GM12878 (cell line): Measurements from ENCODE around the gene S1PR2. TPM values are rescaled to one million over a fixed set of nuclear protein-coding genes. Genes with fewer than 3 reads are reported as not detected.

Experiments used
- ATAC-seq: fragments of 200-7000 bp; cut with Tn5 transposase; 3 replicates; pipeline ENCODE4 v1.9.1; 2020; ENCODE audit warnings: mild to moderate bottlenecking, moderate library complexity
- BruUV-seq: library from RNA; stranded (reverse); fragments of 400-500 nt; replicated peaks from 2 replicates; lab custom pipeline; 2021; lab: Mats Ljungman, UMichigan
- CTCF ChIA-PET: fragments of 300-600 bp; sonication (Branson Sonifier 250); formaldehyde crosslinking; extraction: SDS; loops from one replicate; lab custom pipeline; 2021; ENCODE audit warnings: inconsistent platforms; lab: Yijun Ruan, JAX
- POLR2A ChIA-PET: fragments of 350-600 bp; formaldehyde crosslinking; extraction: SDS; loops from one replicate; lab custom pipeline; 2021; ENCODE audit warnings: inconsistent platforms; lab: Charles Lee
- RAD21 ChIA-PET: fragments of 300-600 bp; sonication (Branson Sonifier 250); formaldehyde crosslinking; loops from one replicate; lab custom pipeline; 2023; ENCODE audit warnings: antibody characterized with exemption; ENCODE audit not compliant: unreplicated experiment; lab: Charles Lee
- SMC1A ChIA-PET: fragments of 300-600 bp; sonication (Branson Sonifier 250); formaldehyde crosslinking; loops from one replicate; lab custom pipeline; 2023; ENCODE audit not compliant: unreplicated experiment, uncharacterized antibody; lab: Charles Lee
- DNase-seq: peaks from one replicate; pipeline ENCODE4 v3.0.0-alpha.2; 2011; ENCODE audit warnings: low read depth, low spot score
- FAIRE-seq: peaks from 3 replicates; lab custom pipeline; 2011; peaks lifted over from hg19 to GRCh38; lab: Jason Lieb, UNC
- H2AFZ ChIP-seq: 2 replicates; pipeline ENCODE4 v1.6.0; 2011; ENCODE audit warnings: low read depth, low read length, control low read depth; ENCODE audit not compliant: control insufficient read depth
- H3K27ac ChIP-seq: 2 replicates; pipeline ENCODE4 v1.5.1; 2011; ENCODE audit warnings: control low read depth; ENCODE audit not compliant: control insufficient read depth, insufficient read depth
- H3K27me3 ChIP-seq, 2 experiments: replicated peaks in 1 of 2; 2 replicates each; pipeline versions ENCODE4 v1.6.0 to v1.6.1; 2011; ENCODE audit warnings: low read length in 1 of 2; ENCODE audit not compliant: control insufficient read depth in 2 of 2, insufficient read depth in 2 of 2
- H3K36me3 ChIP-seq, 2 experiments: 2 replicates each; pipeline ENCODE4 v1.5.1; 2011; ENCODE audit warnings: low read length in 1 of 2; ENCODE audit not compliant: control insufficient read depth in 2 of 2, insufficient read depth in 2 of 2
- H3K4me1 ChIP-seq: 2 replicates; pipeline ENCODE4 v1.6.1; 2011; ENCODE audit warnings: mild to moderate bottlenecking, low read length, moderate library complexity, mixed read lengths; ENCODE audit not compliant: control insufficient read depth, insufficient read depth
- H3K4me2 ChIP-seq: 2 replicates; pipeline ENCODE4 v1.6.0; 2011; ENCODE audit warnings: control low read depth; ENCODE audit not compliant: control insufficient read depth, insufficient read depth
- H3K4me3 ChIP-seq: fragments of 200-600 bp; sonication (generic); 2 replicates; pipeline ENCODE4 v1.5.1; 2016
- H3K79me2 ChIP-seq: 2 replicates; pipeline ENCODE4 v1.6.0; 2011; ENCODE audit warnings: low read length; ENCODE audit not compliant: control insufficient read depth, insufficient read depth
- H3K9ac ChIP-seq: 2 replicates; pipeline ENCODE4 v1.8.0; 2011; ENCODE audit warnings: low read length, control low read depth, mixed read lengths; ENCODE audit not compliant: control insufficient read depth, insufficient read depth
- H3K9me3 ChIP-seq: replicated peaks from 3 replicates; pipeline ENCODE4 v1.5.1; 2011; ENCODE audit warnings: mild to moderate bottlenecking, low read length; ENCODE audit not compliant: control insufficient read depth, insufficient read depth
- H4K20me1 ChIP-seq: 2 replicates; pipeline ENCODE4 v1.6.0; 2011; ENCODE audit not compliant: control insufficient read depth, insufficient read depth
- BCL11A ChIP-seq: IDR thresholded peaks from 2 replicates; pipeline ENCODE4 v1.6.1; 2011; ENCODE audit warnings: low read depth, low read length
- CREM ChIP-seq: IDR thresholded peaks from 2 replicates; pipeline ENCODE4 v1.6.1; 2014; ENCODE audit warnings: antibody characterized with exemption, low read depth
- E2F4 ChIP-seq: IDR thresholded peaks from 2 replicates; pipeline ENCODE4 v1.6.1; 2012; ENCODE audit warnings: low read depth, low read length, improper control_type of control experiment
- HDAC2 ChIP-seq: fragments of 200-600 bp; sonication (generic); IDR thresholded peaks from 2 replicates; pipeline ENCODE4 v1.6.1; 2017
- IRF4 ChIP-seq: IDR thresholded peaks from 2 replicates; pipeline ENCODE4 v1.6.1; 2011; ENCODE audit warnings: low read depth, low read length
- MLLT1 ChIP-seq: fragments of 450-650 bp; IDR thresholded peaks from 2 replicates; pipeline ENCODE4 v1.6.1; 2016; ENCODE audit warnings: mild to moderate bottlenecking
- MXI1 ChIP-seq: fragments of 150-350 bp; IDR thresholded peaks from 2 replicates; pipeline ENCODE4 v1.6.1; 2011; ENCODE audit warnings: low read depth, mild to moderate bottlenecking, inconsistent platforms, low read length, improper control_type of control experiment
- MYB ChIP-seq: fragments of 150-350 bp; IDR thresholded peaks from 2 replicates; pipeline ENCODE4 v1.6.1; 2014; ENCODE audit warnings: mild to moderate bottlenecking, low read depth, low read length, borderline replicate concordance
- PAX5 ChIP-seq: IDR thresholded peaks from 2 replicates; pipeline ENCODE4 v1.6.1; 2011; ENCODE audit warnings: low read depth, low read length, borderline replicate concordance
- PAX8 ChIP-seq: fragments of 450-650 bp; IDR thresholded peaks from 2 replicates; pipeline ENCODE4 v1.6.1; 2017; ENCODE audit warnings: mild to moderate bottlenecking, moderate library complexity
- POLR2AphosphoS5 ChIP-seq: IDR thresholded peaks from 2 replicates; pipeline ENCODE4 v1.6.1; 2011; ENCODE audit warnings: mild to moderate bottlenecking, low read length, inconsistent platforms
- PRDM15 ChIP-seq: fragments of 450-650 bp; formaldehyde crosslinking; IDR thresholded peaks from 2 replicates; pipeline ENCODE4 v1.4.0; 2020; ENCODE audit warnings: mild to moderate bottlenecking, moderate library complexity
- RCOR1 ChIP-seq: conservative IDR thresholded peaks from 2 replicates; pipeline ENCODE4 v1.6.1; 2012; ENCODE audit warnings: low read depth, low read length, improper control_type of control experiment
- RELA ChIP-seq: fragments of 450-650 bp; IDR thresholded peaks from 2 replicates; pipeline ENCODE4 v1.8.0; 2014; ENCODE audit warnings: borderline replicate concordance; ENCODE audit not compliant: partially characterized antibody
- ZBTB33 ChIP-seq: fragments of 450-650 bp; IDR thresholded peaks from 2 replicates; pipeline ENCODE4 v1.6.1; 2017; ENCODE audit warnings: mild to moderate bottlenecking
- WGBS: methylation state at CpG from one replicate; pipeline ENCODE4 v1.1.6; 2016; ENCODE audit warnings: low lambda C conversion rate; ENCODE audit not compliant: insufficient replicate concordance, insufficient coverage; ENCODE audit errors: missing lambda C conversion rate; 5-methylcytosine and 5-hydroxymethylcytosine counted together
- in situ Hi-C: fragments of 300-500 bp; cut with MboI; formaldehyde crosslinking; loops from 9 replicates; pipeline ENCODE4 v1.14.3; 2018; ENCODE audit warnings: mixed read lengths
- intact Hi-C: fragments of 100-400 bp; cut with micrococcal nuclease; formaldehyde crosslinking; loops from one replicate; pipeline ENCODE4 v1.14.2; 2022; ENCODE audit not compliant: unreplicated experiment
- polyA plus RNA-seq, 11 experiments: library from polyadenylated mRNA; depleted of rRNA in 4 of 11; unstranded in 6 of 11; stranded (reverse) in 5 of 11; fragments of >200 nt; fragmentation: Nextera tagmentation in 4 of 11; fragmentation: Illumina TruSeq in 1 of 11; extraction: Ambion mirVana in 4 of 11; extraction: Trizol in 1 of 11; gene quantifications; 1 replicate in 1 of 11; 2 replicates in 10 of 11; pipeline versions ENCODE4 v1.2.1 to v1.2.3, GENCODE V29; 2011 to 2016; ENCODE audit warnings: inconsistent platforms in 2 of 11, missing spikeins in 2 of 11, low read depth in 1 of 11
- total RNA-seq, 4 experiments: library from RNA; depleted of rRNA in 3 of 4; stranded (reverse); fragments of >200 nt in 3 of 4; fragmentation: Illumina TruSeq in 1 of 4; extraction: Trizol in 1 of 4; gene quantifications; 2 replicates each; pipeline versions ENCODE4 v1.2.1 to v1.2.3, GENCODE V29; 2013 to 2021

Gene S1PR2
- total and polyA plus RNA-seq, 10 of the 15 experiments (the other 5 are each of a cell fraction or from before 2014, with no cell fraction given) = 4.9 to 26.8 (median 11.6) TPM

GRCh38 chr19:10214784-10215183, 16.3 kb downstream of the S1PR2 start (continued):
- no peak for TF ChIP-seq HDAC2

- intact Hi-C loops = no loop called here
- ChIA-PET POLR2A (interaction anchor here (0.7 kb wide), 1 partner anchor 12 kb away, joined by 3 read pairs; no protein-coding TSS in a partner anchor), CTCF (interaction anchor here (1.2 to 1.5 kb wide), 2 partner anchors 9 to 38 kb away, joined by 3 to 5 read pairs; no protein-coding TSS in a partner anchor), SMC1A (no interaction called here), RAD21 (no interaction called here)
- Histone ChIP-seq H2AFZ (no peak overlapping the region), H3K27me3 (no peaks in the 10 kb centered on the region), H3K4me2 (no peak overlapping the region), H3K4me3 (no peak overlapping the region), H3K9me3 (peaks cover 3% of the 10 kb centered on the region; the same call in 1 of the 3 replicates), H3K9ac (no peak overlapping the region), H4K20me1 (no peaks in the 10 kb centered on the region), H3K79me2 (no peaks in the 10 kb centered on the region), H3K27ac (no peak overlapping the region), H3K36me3 (no peaks in the 10 kb centered on the region), H3K4me1 (no peaks in the 10 kb centered on the region)
- FAIRE-seq (no peak), ATAC-seq (no peak), DNase-seq (no peak)
- in situ Hi-C loops = no loop called here
- BruUV-seq = no TSS peak
- 81% methylated on average over 6 of the region's 6 CpGs for WGBS
- TF ChIP-seq PAX5 (no peak), MXI1 (no peak), ZBTB33 (no peak), CREM (no peak), PAX8 (no peak), RELA (no peak), PRDM15 (CRISPR knock-in tag) (no peak), IRF4 (no peak), MLLT1 (no peak), MYB (no peak), E2F4 (no peak), RCOR1 (no peak), BCL11A (no peak), POLR2AphosphoS5 (no peak)
Observed at GRCh38 chr19:10211691-10212090, 19.4 kb downstream of the S1PR2 start.
